Measurements from ENCODE around the gene TMEM44.

TMEM44 gene

DNA sequence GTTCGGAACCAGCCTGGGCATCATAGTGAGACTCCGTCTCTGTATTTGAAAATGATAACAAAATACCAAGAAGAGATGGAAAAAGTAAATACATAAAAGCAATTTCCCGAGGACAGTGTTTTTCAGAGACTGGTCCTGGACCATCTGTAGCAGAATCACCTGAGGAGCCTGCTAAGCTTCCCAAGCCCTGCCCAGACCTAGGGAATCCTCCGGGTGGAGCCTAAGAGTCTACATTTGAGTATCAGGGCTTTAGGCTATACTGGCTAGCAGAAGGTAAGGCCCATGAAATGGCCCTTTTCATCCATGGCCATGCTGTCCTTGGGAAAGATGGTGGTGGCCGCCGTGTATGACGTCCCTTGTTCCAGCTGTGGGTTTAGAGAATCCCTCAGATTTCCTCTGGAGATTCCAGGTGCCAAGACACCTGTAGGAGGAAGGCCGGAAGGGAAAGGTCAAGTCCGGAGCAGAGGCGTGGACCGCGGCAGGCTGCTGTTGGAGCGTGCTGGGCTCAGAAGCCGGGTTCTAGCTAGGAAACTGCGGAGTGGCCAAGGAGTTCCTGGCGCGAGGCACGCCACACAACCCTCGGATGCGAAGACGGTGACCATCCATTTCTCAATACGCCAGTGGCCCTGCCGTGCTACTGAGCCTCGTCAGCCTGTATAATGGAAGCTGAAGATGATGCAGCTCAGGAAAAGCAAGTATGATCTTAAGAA is 50.9 kb downstream of the TMEM44 start:
- DNase-seq (ENCODE audit: extremely low read depth in 1 of 2, low read depth in 1 of 2): no peak

DNA sequence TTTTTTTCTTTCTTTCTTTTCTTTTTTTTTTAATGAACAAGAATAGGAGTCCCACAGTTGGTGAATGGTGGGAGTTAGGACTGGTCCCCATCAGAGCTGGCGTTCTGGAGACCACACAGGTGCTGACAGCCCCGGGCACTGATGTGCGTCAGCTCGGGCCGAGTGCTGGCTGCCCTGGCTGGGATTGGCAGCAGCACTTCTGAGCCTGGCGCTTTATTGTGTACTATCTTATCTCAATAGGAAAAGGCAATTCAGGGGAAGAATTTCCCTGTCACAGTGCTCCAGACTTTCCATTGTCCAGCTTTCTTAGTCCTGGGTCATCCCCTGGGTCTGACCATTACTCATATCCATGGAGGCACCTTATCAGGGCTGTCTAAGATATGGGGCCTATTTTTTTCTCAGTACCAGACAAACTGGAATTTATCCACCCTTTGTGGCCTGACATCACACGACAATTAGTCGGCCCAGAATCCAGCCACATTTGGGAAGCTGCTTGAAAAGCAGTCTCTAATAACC is 54.1 kb downstream of the TMEM44 start:
- no peak for DNase-seq (ENCODE audit: extremely low read depth in 1 of 2, low read depth in 1 of 2)

- DNase-seq (ENCODE audit: extremely low read depth in 1 of 2, low read depth in 1 of 2): peak; percentile 18 to 53
Measured at GRCh38 chr3:194577986-194578905, 55.0 kb downstream of the TMEM44 start.

DNA sequence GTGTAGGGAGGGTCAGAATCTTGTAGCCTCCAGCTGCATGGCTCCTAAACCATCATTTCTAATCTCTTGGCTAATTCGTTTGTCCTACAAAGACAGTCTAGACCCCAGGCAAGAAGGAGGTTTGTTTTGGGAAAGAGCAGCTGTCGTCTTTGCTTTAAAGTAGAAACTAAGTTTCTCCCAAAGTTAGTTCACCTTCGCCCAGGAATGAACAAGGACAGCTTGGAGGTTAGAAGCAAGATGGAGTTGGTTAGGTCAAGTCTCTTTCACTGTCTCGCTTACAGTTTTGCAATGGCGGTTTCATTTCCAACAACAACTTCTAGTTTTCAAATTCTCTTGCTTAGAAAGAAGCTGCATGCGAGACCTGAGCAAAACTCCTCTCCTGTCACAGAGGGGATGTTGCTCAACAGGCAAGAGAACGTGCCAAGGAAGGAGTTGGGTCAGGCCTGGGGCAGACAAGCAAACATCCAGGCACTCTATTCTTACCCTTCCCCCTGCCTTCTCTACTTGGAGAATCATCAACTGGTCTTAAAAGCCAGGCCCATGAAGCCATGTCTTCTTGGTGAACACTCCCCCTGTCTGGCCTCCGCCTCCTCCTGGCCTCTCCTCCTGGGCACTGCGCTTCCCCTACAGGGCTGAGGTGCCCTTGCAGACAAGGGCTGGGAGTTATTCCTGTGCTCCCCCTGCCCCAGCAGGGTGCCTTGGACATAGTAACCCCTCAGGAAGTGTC is 57.6 kb downstream of the TMEM44 start:
- no peak for DNase-seq (ENCODE audit: extremely low read depth in 1 of 2, low read depth in 1 of 2)

- no peak for DNase-seq (ENCODE audit: extremely low read depth in 1 of 2, low read depth in 1 of 2)
Measured at GRCh38 chr3:194574639-194575483, 58.4 kb downstream of the TMEM44 start.

- peak in 1 of 2 donors; percentile 29 for DNase-seq (ENCODE audit: extremely low read depth in 1 of 2, low read depth in 1 of 2)
Measured at GRCh38 chr3:194573680-194574437, 59.4 kb downstream of the TMEM44 start.

- no peak for DNase-seq (ENCODE audit: extremely low read depth in 1 of 2, low read depth in 1 of 2)
Measured at GRCh38 chr3:194572944-194573491, 60.2 kb downstream of the TMEM44 start.

GRCh38 chr3:194572143-194572789 is 61.0 kb downstream of the TMEM44 start:
- DNase-seq (ENCODE audit: extremely low read depth in 1 of 2, low read depth in 1 of 2): no peak

- no peak for DNase-seq (ENCODE audit: extremely low read depth in 1 of 2, low read depth in 1 of 2)
Measured at GRCh38 chr3:194571491-194572142, 61.6 kb downstream of the TMEM44 start.

DNA sequence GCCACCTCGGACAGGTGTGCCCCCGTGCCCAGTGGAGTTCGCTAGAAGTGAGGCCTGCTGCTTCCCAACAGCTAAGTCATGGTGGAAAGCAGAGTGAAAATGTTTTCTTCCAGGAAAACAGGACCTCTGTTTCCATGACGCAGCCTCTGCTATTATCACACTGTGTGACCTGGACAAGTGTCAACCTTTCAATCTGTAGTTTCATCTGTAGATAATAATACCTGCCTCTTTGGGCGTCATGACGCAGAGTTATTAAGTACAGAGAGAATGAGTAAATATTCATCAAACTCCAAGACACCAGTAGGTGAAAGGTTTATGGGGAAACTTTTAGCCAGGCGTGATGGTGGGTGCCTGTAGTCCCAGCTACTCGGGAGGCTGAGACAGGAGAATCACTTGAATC is 62.3 kb downstream of the TMEM44 start:
- no peak for DNase-seq (ENCODE audit: extremely low read depth in 1 of 2, low read depth in 1 of 2)

DNA sequence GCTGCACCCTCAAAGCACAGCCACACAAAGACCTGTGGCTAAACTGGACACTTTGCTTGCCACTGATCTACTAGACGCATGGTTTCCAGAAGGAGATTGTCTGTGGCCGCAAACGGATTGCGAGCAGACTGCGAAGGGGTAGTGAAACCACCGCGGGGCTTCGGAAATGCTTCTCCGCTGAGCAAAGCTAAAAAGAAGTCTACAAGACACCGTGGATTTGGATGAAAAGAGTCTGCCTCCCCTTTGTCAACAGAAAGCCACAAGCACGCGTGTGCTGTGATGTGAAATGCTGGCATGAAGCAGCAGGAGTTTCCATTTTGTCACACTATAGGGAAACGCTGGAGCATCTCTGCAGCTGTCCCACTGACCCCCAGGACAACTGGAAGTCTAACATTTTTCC is 63.0 kb downstream of the TMEM44 start:
- no peak for DNase-seq (ENCODE audit: extremely low read depth in 1 of 2, low read depth in 1 of 2)

GRCh38 chr3:194569252-194569651 is 64.0 kb downstream of the TMEM44 start:
- DNase-seq (ENCODE audit: extremely low read depth in 1 of 2, low read depth in 1 of 2): no peak

GRCh38 chr3:194565597-194566190 is 67.5 kb downstream of the TMEM44 start:
- no peak for DNase-seq (ENCODE audit: extremely low read depth in 1 of 2, low read depth in 1 of 2)

GRCh38 chr3:194562986-194563385 is 70.2 kb downstream of the TMEM44 start:
- no peak for DNase-seq (ENCODE audit: extremely low read depth in 1 of 2, low read depth in 1 of 2)

- DNase-seq (ENCODE audit: extremely low read depth in 1 of 2, low read depth in 1 of 2): no peak
Measured at GRCh38 chr3:194561306-194561974, 71.8 kb downstream of the TMEM44 start.

GRCh38 chr3:194560047-194560446 is 73.2 kb downstream of the TMEM44 start:
- DNase-seq (ENCODE audit: extremely low read depth in 1 of 2, low read depth in 1 of 2): no peak

DNA sequence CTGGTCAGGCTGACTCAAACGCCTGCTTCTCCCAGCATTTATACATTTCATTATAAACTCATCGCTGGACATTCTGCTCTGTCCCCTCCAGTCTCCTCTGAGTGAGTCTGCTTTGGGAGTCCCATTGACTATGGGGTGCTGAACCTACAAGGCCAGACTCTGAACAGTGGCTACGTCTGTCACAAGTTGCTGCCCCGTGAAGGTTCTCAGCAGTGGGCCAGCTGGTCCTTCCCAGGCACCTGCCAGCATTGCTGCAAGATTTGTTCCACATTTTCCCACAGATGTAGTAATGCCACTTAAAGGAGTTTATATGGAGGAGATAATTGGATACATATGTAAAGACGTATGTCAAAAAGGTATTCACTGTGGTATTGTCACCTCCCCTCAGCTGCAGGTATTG is 73.7 kb downstream of the TMEM44 start:
- DNase-seq (ENCODE audit: extremely low read depth in 1 of 2, low read depth in 1 of 2): no peak
